AG08396 (cell line): ENCODE measurements around the gene LHX2.

ENCODE experiments used
- DNase-seq: peaks from one replicate; pipeline ENCODE4 v3.0.0; 2012; ENCODE audit warnings: low spot score, mixed read lengths

Gene LHX2

GRCh38 chr9:123999661-124000060 is 11.9 kb upstream of the LHX2 start:
- DNase-seq: no peak

GRCh38 chr9:124000161-124000783 is 11.3 kb upstream of the LHX2 start:
- DNase-seq: no peak

GRCh38 chr9:124000784-124001457 is 10.6 kb upstream of the LHX2 start:
- DNase-seq: no peak

GRCh38 chr9:124001458-124001799 is 10.1 kb upstream of the LHX2 start:
- DNase-seq: no peak

GRCh38 chr9:124001866-124002525 is 9.6 kb upstream of the LHX2 start:
- DNase-seq: no peak

GRCh38 chr9:124003636-124004349 is 7.8 kb upstream of the LHX2 start:
- no peak for DNase-seq

- no peak for DNase-seq
Measured at GRCh38 chr9:124004593-124004992, 7.0 kb upstream of the LHX2 start.

- DNase-seq: no peak
Measured at GRCh38 chr9:124005029-124005771, 6.4 kb upstream of the LHX2 start.

- no peak for DNase-seq
Measured at GRCh38 chr9:124006448-124007361, 4.9 kb upstream of the LHX2 start.

GRCh38 chr9:124007565-124008302 is 3.8 kb upstream of the LHX2 start:
- DNase-seq: no peak

- no peak for DNase-seq
Measured at GRCh38 chr9:124008303-124008693, 3.3 kb upstream of the LHX2 start.

GRCh38 chr9:124008694-124009530 is 2.7 kb upstream of the LHX2 start:
- no peak for DNase-seq

GRCh38 chr9:124009531-124010217 is 1.9 kb upstream of the LHX2 start:
- no peak for DNase-seq

- no peak for DNase-seq
Measured at GRCh38 chr9:124010303-124010664, 1.3 kb upstream of the LHX2 start.

GRCh38 chr9:124010665-124011321 is 775 bp upstream of the LHX2 start:
- DNase-seq: no peak

GRCh38 chr9:124012368-124013301 is 1.1 kb downstream of the LHX2 start:
- DNase-seq: no peak
